ENCODE data around the gene SMIM43.

SMIM43 gene

GRCh38 chr4:121789455-121789854, 24.5 kb upstream of the SMIM43 start:
- Histone ChIP-seq H3K4me1 (ENCODE audit: control insufficient read depth, low read depth, low read length) (no peaks in the 10 kb centered on the region), H2BK15ac (replicated peaks; ENCODE audit: low read depth) (no peak overlapping the region), H3K18ac (ENCODE audit: low read length) (no peak overlapping the region), H3K79me2 (ENCODE audit: control insufficient read depth, insufficient read depth, low read length) (no peaks in the 10 kb centered on the region), H3K4ac (ENCODE audit: low read depth, low read length) (no peak overlapping the region), H2BK120ac (ENCODE audit: low read depth, low read length) (no peak overlapping the region), H3K9ac (ENCODE audit: low read length) (no peak overlapping the region), H2BK5ac (ENCODE audit: low read length) (no peak overlapping the region), H3K56ac (ENCODE audit: low read length) (no peak overlapping the region), H3K4me3 (ENCODE audit: low read length) (no peak overlapping the region), H3K36me3 (ENCODE audit: control insufficient read depth, insufficient read depth, low read length) (no peaks in the 10 kb centered on the region), H3K27me3 (ENCODE audit: insufficient read depth, low read length, poor library complexity) (no peaks in the 10 kb centered on the region), H3K79me1 (ENCODE audit: low read length) (no peaks in the 10 kb centered on the region), H3K27ac (ENCODE audit: low read depth, low read length) (no peak overlapping the region), H4K5ac (ENCODE audit: low read length) (no peak overlapping the region), H2AK5ac (ENCODE audit: low read length) (no peak overlapping the region), H3K4me2 (ENCODE audit: low read length) (no peak overlapping the region), H3K23ac (ENCODE audit: low read length) (no peak overlapping the region), H4K8ac (ENCODE audit: low read depth, low read length) (no peak overlapping the region)
- WGBS (ENCODE audit: extremely low coverage, insufficient coverage, low lambda C conversion rate): no CpG with 5 or more reads among the region's 1 CpG
- DNase-seq: no peak

DNA sequence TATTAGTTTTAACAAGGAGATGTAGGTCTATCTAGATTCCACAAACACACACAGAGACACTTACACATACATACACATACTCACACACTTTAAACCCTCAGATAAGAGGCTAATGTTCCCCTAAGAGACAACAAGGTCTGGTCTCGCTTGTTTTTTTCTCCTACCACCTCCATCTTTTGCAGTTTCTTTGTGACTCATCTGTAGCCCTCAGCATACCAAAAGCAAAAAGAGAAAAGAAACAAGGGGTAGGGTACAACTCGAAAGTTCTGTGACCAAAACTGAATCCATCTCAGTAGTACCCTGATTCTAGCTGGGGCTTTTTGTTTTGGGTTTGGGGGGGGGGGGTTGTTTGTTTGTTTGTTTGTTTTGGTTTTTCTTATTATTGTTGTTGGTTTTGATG, 23.9 kb upstream of the SMIM43 start:
- H4K5ac ChIP-seq (ENCODE audit: low read length): no peak overlapping the region
- H2AK5ac ChIP-seq (ENCODE audit: low read length): no peak overlapping the region
- no peak overlapping the region for H3K9ac ChIP-seq (ENCODE audit: low read length)
- H3K27ac ChIP-seq (ENCODE audit: low read depth, low read length): no peak overlapping the region
- H3K4me2 ChIP-seq (ENCODE audit: low read length): no peak overlapping the region
- H3K4ac ChIP-seq (ENCODE audit: low read depth, low read length): no peak overlapping the region
- no peaks in the 10 kb centered on the region for H3K79me2 ChIP-seq (ENCODE audit: control insufficient read depth, insufficient read depth, low read length)
- no peak overlapping the region for H2BK120ac ChIP-seq (ENCODE audit: low read depth, low read length)
- H3K4me1 ChIP-seq (ENCODE audit: control insufficient read depth, low read depth, low read length): no peaks in the 10 kb centered on the region
- H3K23ac ChIP-seq (ENCODE audit: low read length): no peak overlapping the region
- H2BK15ac ChIP-seq (replicated peaks; ENCODE audit: low read depth): no peak overlapping the region
- H3K18ac ChIP-seq (ENCODE audit: low read length): no peak overlapping the region
- H2BK5ac ChIP-seq (ENCODE audit: low read length): no peak overlapping the region
- H3K27me3 ChIP-seq (ENCODE audit: insufficient read depth, low read length, poor library complexity): no peaks in the 10 kb centered on the region
- WGBS (ENCODE audit: extremely low coverage, insufficient coverage, low lambda C conversion rate): no CpG with 5 or more reads among the region's 2 CpGs
- no peaks in the 10 kb centered on the region for H3K79me1 ChIP-seq (ENCODE audit: low read length)
- no peak overlapping the region for H3K56ac ChIP-seq (ENCODE audit: low read length)
- no peak overlapping the region for H3K4me3 ChIP-seq (ENCODE audit: low read length)
- no peak for DNase-seq
- no peak overlapping the region for H4K8ac ChIP-seq (ENCODE audit: low read depth, low read length)
- H3K36me3 ChIP-seq (ENCODE audit: control insufficient read depth, insufficient read depth, low read length): no peaks in the 10 kb centered on the region

DNA sequence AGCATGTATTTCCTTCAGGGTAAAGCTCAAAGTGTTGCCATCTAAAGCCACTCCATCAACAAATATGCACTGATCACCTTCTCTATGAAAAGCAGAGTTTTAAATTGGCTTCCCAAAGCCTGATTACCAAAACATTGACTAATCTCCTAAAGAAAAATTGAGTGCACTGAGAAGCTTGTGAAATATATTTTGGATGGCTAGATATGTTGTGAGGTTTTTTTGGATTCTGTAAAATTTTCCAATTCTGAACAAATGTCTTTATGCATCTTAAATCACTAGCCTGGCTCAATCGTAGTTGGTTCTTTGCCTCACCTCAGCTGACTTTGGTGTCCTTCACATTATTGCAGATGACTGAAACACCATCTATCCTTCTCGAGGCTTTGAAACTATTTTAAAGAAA, 21.3 kb upstream of the SMIM43 start:
- H3K27me3 ChIP-seq (ENCODE audit: insufficient read depth, low read length, poor library complexity): no peaks in the 10 kb centered on the region
- H3K56ac ChIP-seq (ENCODE audit: low read length): no peak overlapping the region
- H3K4me2 ChIP-seq (ENCODE audit: low read length): no peak overlapping the region
- H3K9ac ChIP-seq (ENCODE audit: low read length): no peak overlapping the region
- no peak overlapping the region for H3K23ac ChIP-seq (ENCODE audit: low read length)
- H2AK5ac ChIP-seq (ENCODE audit: low read length): no peak overlapping the region
- no peak overlapping the region for H2BK5ac ChIP-seq (ENCODE audit: low read length)
- no peak overlapping the region for H3K4me3 ChIP-seq (ENCODE audit: low read length)
- no peak overlapping the region for H2BK120ac ChIP-seq (ENCODE audit: low read depth, low read length)
- no peak overlapping the region for H3K27ac ChIP-seq (ENCODE audit: low read depth, low read length)
- H4K8ac ChIP-seq (ENCODE audit: low read depth, low read length): no peak overlapping the region
- WGBS (ENCODE audit: extremely low coverage, insufficient coverage, low lambda C conversion rate): no CpG with 5 or more reads among the region's 2 CpGs
- no peak overlapping the region for H4K5ac ChIP-seq (ENCODE audit: low read length)
- no peaks in the 10 kb centered on the region for H3K36me3 ChIP-seq (ENCODE audit: control insufficient read depth, insufficient read depth, low read length)
- no peak overlapping the region for H3K18ac ChIP-seq (ENCODE audit: low read length)
- no peaks in the 10 kb centered on the region for H3K79me2 ChIP-seq (ENCODE audit: control insufficient read depth, insufficient read depth, low read length)
- DNase-seq: no peak
- H3K4ac ChIP-seq (ENCODE audit: low read depth, low read length): no peak overlapping the region
- H3K79me1 ChIP-seq (ENCODE audit: low read length): no peaks in the 10 kb centered on the region
- H2BK15ac ChIP-seq (replicated peaks; ENCODE audit: low read depth): no peak overlapping the region
- H3K4me1 ChIP-seq (ENCODE audit: control insufficient read depth, low read depth, low read length): no peaks in the 10 kb centered on the region

GRCh38 chr4:121785479-121785878, 20.5 kb upstream of the SMIM43 start:
- Histone ChIP-seq H3K36me3 (ENCODE audit: control insufficient read depth, insufficient read depth, low read length) (no peaks in the 10 kb centered on the region), H2BK5ac (ENCODE audit: low read length) (no peak overlapping the region), H3K4me2 (ENCODE audit: low read length) (no peak overlapping the region), H3K18ac (ENCODE audit: low read length) (no peak overlapping the region), H3K56ac (ENCODE audit: low read length) (no peak overlapping the region), H3K79me2 (ENCODE audit: control insufficient read depth, insufficient read depth, low read length) (no peaks in the 10 kb centered on the region), H3K4me3 (ENCODE audit: low read length) (no peak overlapping the region), H3K23ac (ENCODE audit: low read length) (no peak overlapping the region), H2AK5ac (ENCODE audit: low read length) (no peak overlapping the region), H4K5ac (ENCODE audit: low read length) (no peak overlapping the region), H4K8ac (ENCODE audit: low read depth, low read length) (no peak overlapping the region), H3K4ac (ENCODE audit: low read depth, low read length) (no peak overlapping the region), H2BK15ac (replicated peaks; ENCODE audit: low read depth) (no peak overlapping the region), H3K27me3 (ENCODE audit: insufficient read depth, low read length, poor library complexity) (no peaks in the 10 kb centered on the region), H3K4me1 (ENCODE audit: control insufficient read depth, low read depth, low read length) (no peaks in the 10 kb centered on the region), H3K27ac (ENCODE audit: low read depth, low read length) (no peak overlapping the region), H3K9ac (ENCODE audit: low read length) (no peak overlapping the region), H2BK120ac (ENCODE audit: low read depth, low read length) (no peak overlapping the region), H3K79me1 (ENCODE audit: low read length) (no peaks in the 10 kb centered on the region)
- DNase-seq: no peak
- no CpG with 5 or more reads among the region's 4 CpGs for WGBS (ENCODE audit: extremely low coverage, insufficient coverage, low lambda C conversion rate)

DNA sequence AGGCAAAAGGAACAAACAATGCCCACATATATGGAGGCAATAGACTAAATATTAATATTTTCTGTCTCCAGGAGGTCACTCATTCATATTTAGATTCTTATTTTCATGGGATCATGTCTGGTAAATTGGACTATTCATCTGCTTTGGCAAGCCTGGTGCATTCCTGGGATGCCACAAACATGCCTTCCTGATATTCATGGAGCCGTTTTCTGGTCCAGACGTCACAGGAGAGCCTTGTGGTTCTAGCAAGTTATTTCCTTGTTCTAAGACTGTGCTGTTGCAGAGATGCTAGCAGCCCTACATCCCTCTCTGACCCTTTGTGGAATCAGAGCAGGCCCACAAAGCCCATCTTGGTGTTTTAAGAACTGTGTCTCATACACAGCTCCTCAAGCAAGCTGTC, 20.0 kb upstream of the SMIM43 start:
- no peak overlapping the region for H4K5ac ChIP-seq (ENCODE audit: low read length)
- H3K4me1 ChIP-seq (ENCODE audit: control insufficient read depth, low read depth, low read length): no peaks in the 10 kb centered on the region
- WGBS (ENCODE audit: extremely low coverage, insufficient coverage, low lambda C conversion rate): no CpG with 5 or more reads among the region's 2 CpGs

DNA sequence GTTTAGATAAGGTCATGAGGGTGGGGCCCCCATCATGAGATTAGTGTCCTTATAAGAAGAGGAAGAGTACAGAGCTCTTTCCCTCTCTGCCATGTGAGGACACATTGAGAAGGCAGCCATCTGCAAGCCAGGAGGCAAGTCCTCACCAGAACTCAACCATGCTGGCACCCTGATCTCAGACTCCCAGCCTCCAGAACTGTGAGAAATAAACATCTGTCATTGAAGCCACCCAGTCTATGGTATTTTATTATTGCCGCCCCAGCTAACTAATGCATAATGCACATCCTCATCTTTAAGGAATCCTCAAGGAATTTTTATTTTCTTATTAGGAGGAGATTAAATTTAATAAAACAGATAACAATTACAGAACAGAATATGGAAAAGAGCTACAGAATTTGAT, 19.4 kb upstream of the SMIM43 start:
- Histone ChIP-seq H3K79me1 (ENCODE audit: low read length) (no peaks in the 10 kb centered on the region), H4K5ac (ENCODE audit: low read length) (no peak overlapping the region), H3K4ac (ENCODE audit: low read depth, low read length) (no peak overlapping the region), H3K4me1 (ENCODE audit: control insufficient read depth, low read depth, low read length) (no peaks in the 10 kb centered on the region), H3K18ac (ENCODE audit: low read length) (no peak overlapping the region), H3K27me3 (ENCODE audit: insufficient read depth, low read length, poor library complexity) (no peaks in the 10 kb centered on the region), H2BK15ac (replicated peaks; ENCODE audit: low read depth) (no peak overlapping the region), H3K27ac (ENCODE audit: low read depth, low read length) (no peak overlapping the region), H2BK120ac (ENCODE audit: low read depth, low read length) (no peak overlapping the region), H3K36me3 (ENCODE audit: control insufficient read depth, insufficient read depth, low read length) (no peaks in the 10 kb centered on the region), H2BK5ac (ENCODE audit: low read length) (no peak overlapping the region), H3K4me2 (ENCODE audit: low read length) (no peak overlapping the region), H3K23ac (ENCODE audit: low read length) (no peak overlapping the region), H2AK5ac (ENCODE audit: low read length) (no peak overlapping the region), H3K9ac (ENCODE audit: low read length) (no peak overlapping the region), H3K79me2 (ENCODE audit: control insufficient read depth, insufficient read depth, low read length) (no peaks in the 10 kb centered on the region), H3K56ac (ENCODE audit: low read length) (no peak overlapping the region), H3K4me3 (ENCODE audit: low read length) (no peak overlapping the region), H4K8ac (ENCODE audit: low read depth, low read length) (no peak overlapping the region)
- DNase-seq: no peak
- no CpG with 5 or more reads among the region's 1 CpG for WGBS (ENCODE audit: extremely low coverage, insufficient coverage, low lambda C conversion rate)

More for the DNA sequence above, 20.0 kb upstream of the SMIM43 start:
- H2BK120ac ChIP-seq (ENCODE audit: low read depth, low read length): no peak overlapping the region
- H3K9ac ChIP-seq (ENCODE audit: low read length): no peak overlapping the region
- H3K79me2 ChIP-seq (ENCODE audit: control insufficient read depth, insufficient read depth, low read length): no peaks in the 10 kb centered on the region
- DNase-seq: no peak
- no peaks in the 10 kb centered on the region for H3K27me3 ChIP-seq (ENCODE audit: insufficient read depth, low read length, poor library complexity)
- H2AK5ac ChIP-seq (ENCODE audit: low read length): no peak overlapping the region
- no peak overlapping the region for H3K23ac ChIP-seq (ENCODE audit: low read length)
- H3K4me2 ChIP-seq (ENCODE audit: low read length): no peak overlapping the region
- H3K56ac ChIP-seq (ENCODE audit: low read length): no peak overlapping the region
- H2BK5ac ChIP-seq (ENCODE audit: low read length): no peak overlapping the region
- H2BK15ac ChIP-seq (replicated peaks; ENCODE audit: low read depth): no peak overlapping the region
- H3K27ac ChIP-seq (ENCODE audit: low read depth, low read length): no peak overlapping the region
- no peak overlapping the region for H3K4ac ChIP-seq (ENCODE audit: low read depth, low read length)
- H3K36me3 ChIP-seq (ENCODE audit: control insufficient read depth, insufficient read depth, low read length): no peaks in the 10 kb centered on the region
- H3K79me1 ChIP-seq (ENCODE audit: low read length): no peaks in the 10 kb centered on the region
- H3K18ac ChIP-seq (ENCODE audit: low read length): no peak overlapping the region
- H3K4me3 ChIP-seq (ENCODE audit: low read length): no peak overlapping the region
- no peak overlapping the region for H4K8ac ChIP-seq (ENCODE audit: low read depth, low read length)

Measured in mesendoderm (in vitro differentiated cells).